GM12878 (cell line): ENCODE measurements around the gene POFUT2. TPM values are rescaled to one million over a fixed set of nuclear protein-coding genes. Genes with fewer than 3 reads are reported as not detected.

ENCODE experiments used
- BCL3 ChIP-seq: IDR thresholded peaks from 2 replicates; pipeline ENCODE4 v1.6.1; 2011; ENCODE audit warnings: borderline replicate concordance, low read depth, mild to moderate bottlenecking, moderate library complexity, low read length; ENCODE audit not compliant: insufficient read depth, poor library complexity, severe bottlenecking
- CHD1 ChIP-seq: IDR thresholded peaks from 2 replicates; pipeline ENCODE4 v1.6.1; 2012; ENCODE audit warnings: low read depth, low read length, improper control_type of control experiment
- CHD2 ChIP-seq: IDR thresholded peaks from 2 replicates; pipeline ENCODE4 v1.6.1; 2011; ENCODE audit warnings: low read depth, low read length, improper control_type of control experiment, borderline replicate concordance
- E2F4 ChIP-seq: IDR thresholded peaks from 2 replicates; pipeline ENCODE4 v1.6.1; 2012; ENCODE audit warnings: low read depth, low read length, improper control_type of control experiment
- ETV6 ChIP-seq, 2 experiments: fragments of 450-650 bp in 1 of 2; IDR thresholded peaks in 1 of 2; conservative IDR thresholded peaks in 1 of 2; 2 replicates each; pipeline ENCODE4 v1.6.1; 2014; ENCODE audit warnings: antibody characterized with exemption in 1 of 2, borderline replicate concordance in 1 of 2, low read depth in 1 of 2, mild to moderate bottlenecking in 1 of 2, moderate library complexity in 1 of 2
- IKZF1 ChIP-seq: fragments of 450-650 bp; conservative IDR thresholded peaks from 2 replicates; pipeline ENCODE4 v1.6.1; 2017; ENCODE audit warnings: antibody characterized with exemption, mild to moderate bottlenecking
- IRF4 ChIP-seq: IDR thresholded peaks from 2 replicates; pipeline ENCODE4 v1.6.1; 2011; ENCODE audit warnings: low read depth, low read length
- POLR2A ChIP-seq: IDR thresholded peaks from 2 replicates; pipeline ENCODE4 v1.6.1; 2011; ENCODE audit warnings: low read depth, mild to moderate bottlenecking, low read length
- POLR2AphosphoS2 ChIP-seq: IDR thresholded peaks from 2 replicates; pipeline ENCODE4 v1.6.1; 2011; ENCODE audit warnings: low read depth, mild to moderate bottlenecking, low read length, improper control_type of control experiment, moderate library complexity
- SRF ChIP-seq, 2 experiments: IDR thresholded peaks; 2 replicates each; pipeline ENCODE4 v1.6.1; 2011; ENCODE audit warnings: low read depth in 2 of 2, low read length in 2 of 2, mild to moderate bottlenecking in 1 of 2, moderate library complexity in 1 of 2
- SUPT20H ChIP-seq: IDR thresholded peaks from 2 replicates; pipeline ENCODE4 v1.6.1; 2011; ENCODE audit warnings: low read depth, mild to moderate bottlenecking, low read length, moderate library complexity, borderline replicate concordance; ENCODE audit not compliant: control insufficient read depth
- USF1 ChIP-seq: IDR thresholded peaks from 2 replicates; pipeline ENCODE4 v1.6.1; 2011; ENCODE audit warnings: borderline replicate concordance, low read depth, mild to moderate bottlenecking, moderate library complexity, mixed read lengths, low read length; ENCODE audit not compliant: insufficient read depth; ENCODE audit errors: extremely low read length
- USF2 ChIP-seq: IDR thresholded peaks from 2 replicates; pipeline ENCODE4 v1.6.1; 2011; ENCODE audit warnings: low read depth, low read length, improper control_type of control experiment, borderline replicate concordance
- ZBTB33 ChIP-seq: fragments of 450-650 bp; IDR thresholded peaks from 2 replicates; pipeline ENCODE4 v1.6.1; 2017; ENCODE audit warnings: mild to moderate bottlenecking
- ZBTB40 ChIP-seq: fragments of 450-650 bp; IDR thresholded peaks from 2 replicates; pipeline ENCODE4 v1.6.1; 2016; ENCODE audit warnings: mild to moderate bottlenecking, moderate library complexity, borderline replicate concordance
- ZNF274 ChIP-seq: IDR thresholded peaks from one replicate; pipeline ENCODE4 v1.8.0; 2011; ENCODE audit not compliant: insufficient read length, insufficient read depth
- polyA plus RNA-seq, 11 experiments: library from polyadenylated mRNA; depleted of rRNA in 4 of 11; unstranded in 6 of 11; stranded (reverse) in 5 of 11; fragments of >200 nt; fragmentation: Nextera tagmentation in 4 of 11; fragmentation: Illumina TruSeq in 1 of 11; extraction: Ambion mirVana in 4 of 11; extraction: Trizol in 1 of 11; gene quantifications; 1 replicate in 1 of 11; 2 replicates in 10 of 11; pipeline versions ENCODE4 v1.2.1 to v1.2.3, GENCODE V29; 2011 to 2016; ENCODE audit warnings: inconsistent platforms in 2 of 11, missing spikeins in 2 of 11, low read depth in 1 of 11
- total RNA-seq, 4 experiments: library from RNA; depleted of rRNA in 3 of 4; stranded (reverse); fragments of >200 nt in 3 of 4; fragmentation: Illumina TruSeq in 1 of 4; extraction: Trizol in 1 of 4; gene quantifications; 2 replicates each; pipeline versions ENCODE4 v1.2.1 to v1.2.3, GENCODE V29; 2013 to 2021

POFUT2 gene
- total and polyA plus RNA-seq, 10 of the 15 experiments (the other 5 are each of a cell fraction or from before 2014, with no cell fraction given), result 1.2 to 15.1 (median 6.8) TPM

- TF ChIP-seq ZBTB33 (no peak), USF1 (no peak), E2F4 (no peak), POLR2A (peak; percentile 90), ZNF274 (no peak), USF2 (no peak), CHD1 (no peak), SUPT20H (no peak), ZBTB40 (peak; percentile 87), IKZF1 (peak; percentile 97), SRF (IDR thresholded peaks at IDR 0.05; ENCODE audit: low read depth in 2 of 2, low read length in 2 of 2) (0 out of 4 replicates have a peak, but pooled peaks of 1 of the 2 experiments have one; percentile 31), IRF4 (no peak), BCL3 (no peak), POLR2AphosphoS2 (peak; percentile 75; the same call in 1 of the 2 replicates), ETV6 (conservative IDR thresholded peaks at IDR 0.05 in 1 of 2, IDR thresholded peaks at IDR 0.05 in 1 of 2; ENCODE audit: borderline replicate concordance in 1 of 2, low read depth in 1 of 2) (no peak), CHD2 (peak; percentile 35; the same call in 1 of the 2 replicates)
Observed at GRCh38 chr21:45287438-45288391, at the start of gene POFUT2 (continued).
